ENCODE data around the gene SPC24.
A peak's percentile ranks its signal among the peaks of the same experiment; 100 is the strongest.

The SPC24 gene

DNA sequence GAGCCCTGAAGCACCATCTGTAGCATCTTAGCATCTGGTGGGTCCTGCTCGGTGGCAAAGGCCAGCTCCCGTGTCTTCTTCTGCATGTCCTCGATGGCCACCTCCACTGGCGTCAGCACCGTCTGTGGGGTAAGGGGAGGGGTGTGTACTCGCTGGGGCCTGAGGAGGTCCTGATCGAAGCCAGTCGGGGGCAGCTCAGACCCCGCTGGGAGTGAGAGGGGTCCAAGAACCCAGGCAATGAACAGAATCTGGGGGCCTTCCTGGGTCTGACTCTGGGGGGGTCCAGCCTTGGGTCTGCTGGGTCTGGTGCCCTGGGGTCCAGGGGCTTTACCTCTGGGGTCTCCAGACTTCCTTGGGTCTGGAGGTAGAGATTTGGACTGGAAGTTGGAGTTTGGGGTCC lies 45.3 kb upstream of the SPC24 start:
- TF ChIP-seq, protein P1, sequence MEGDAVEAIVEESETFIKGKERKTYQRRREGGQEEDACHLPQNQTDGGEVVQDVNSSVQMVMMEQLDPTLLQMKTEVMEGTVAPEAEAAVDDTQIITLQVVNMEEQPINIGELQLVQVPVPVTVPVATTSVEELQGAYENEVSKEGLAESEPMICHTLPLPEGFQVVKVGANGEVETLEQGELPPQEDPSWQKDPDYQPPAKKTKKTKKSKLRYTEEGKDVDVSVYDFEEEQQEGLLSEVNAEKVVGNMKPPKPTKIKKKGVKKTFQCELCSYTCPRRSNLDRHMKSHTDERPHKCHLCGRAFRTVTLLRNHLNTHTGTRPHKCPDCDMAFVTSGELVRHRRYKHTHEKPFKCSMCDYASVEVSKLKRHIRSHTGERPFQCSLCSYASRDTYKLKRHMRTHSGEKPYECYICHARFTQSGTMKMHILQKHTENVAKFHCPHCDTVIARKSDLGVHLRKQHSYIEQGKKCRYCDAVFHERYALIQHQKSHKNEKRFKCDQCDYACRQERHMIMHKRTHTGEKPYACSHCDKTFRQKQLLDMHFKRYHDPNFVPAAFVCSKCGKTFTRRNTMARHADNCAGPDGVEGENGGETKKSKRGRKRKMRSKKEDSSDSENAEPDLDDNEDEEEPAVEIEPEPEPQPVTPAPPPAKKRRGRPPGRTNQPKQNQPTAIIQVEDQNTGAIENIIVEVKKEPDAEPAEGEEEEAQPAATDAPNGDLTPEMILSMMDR (IDR thresholded peaks at IDR 0.05; ENCODE audit: borderline replicate concordance, insufficient read depth, low read depth, low read length) = no peak
- H3K4me3 ChIP-seq (ENCODE audit: low read depth, low read length) = no peak overlapping the region

DNA sequence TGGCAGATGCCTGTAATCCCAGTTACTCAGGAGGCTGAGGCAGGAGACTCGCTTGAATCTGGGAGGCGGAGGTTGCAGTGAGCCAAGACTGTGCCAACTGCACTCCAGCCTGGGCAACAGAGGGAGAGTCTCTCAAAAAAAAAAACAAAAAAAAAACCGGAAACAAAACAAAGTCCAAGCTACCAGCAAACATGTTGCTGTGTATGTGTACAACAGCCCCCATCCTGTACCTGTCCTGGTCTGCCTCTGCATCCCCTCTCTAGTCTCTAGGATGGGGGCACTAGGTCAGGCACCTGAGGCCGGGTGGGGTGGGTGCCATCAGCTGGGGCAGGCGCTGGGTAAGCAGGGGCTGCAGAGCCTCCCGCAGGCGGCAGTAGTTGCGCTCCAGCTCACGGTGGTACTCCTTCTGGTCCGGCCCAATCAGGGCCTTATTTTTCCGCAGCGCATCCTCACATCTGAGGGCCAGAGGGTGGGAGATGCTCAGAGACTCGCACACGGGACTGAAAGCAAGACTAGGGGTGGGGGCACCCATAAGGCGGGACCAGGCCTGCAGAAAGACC lies 44.5 kb upstream of the SPC24 start:
- TF ChIP-seq, protein P1 (IDR thresholded peaks at IDR 0.05; ENCODE audit: borderline replicate concordance, insufficient read depth, low read depth, low read length) = no peak

DNA sequence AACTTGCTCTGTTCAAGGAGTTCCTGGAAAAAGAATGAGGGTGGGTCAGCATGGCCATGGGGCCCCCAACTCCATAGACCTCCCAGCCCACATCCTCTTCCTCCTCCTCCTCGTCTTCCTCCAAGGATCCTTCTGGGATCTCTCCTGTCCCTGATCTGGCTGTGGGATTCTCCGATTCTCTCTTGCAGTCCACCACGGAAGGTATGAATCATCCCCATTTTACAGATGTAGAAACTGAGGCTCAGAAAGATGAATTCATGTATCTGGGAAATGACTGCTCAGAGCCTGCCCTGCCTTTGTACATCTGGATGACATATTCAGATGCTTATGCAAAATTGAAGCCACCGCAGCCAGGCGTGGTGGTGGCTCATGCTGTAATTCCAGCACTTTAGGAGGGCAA lies 43.9 kb upstream of the SPC24 start:
- TF ChIP-seq, protein P1 (IDR thresholded peaks at IDR 0.05; ENCODE audit: borderline replicate concordance, insufficient read depth, low read depth, low read length) = no peak

More for the DNA sequence above, 44.5 kb upstream of the SPC24 start:
- H3K4me3 ChIP-seq (ENCODE audit: low read depth, low read length) = no peak overlapping the region

DNA sequence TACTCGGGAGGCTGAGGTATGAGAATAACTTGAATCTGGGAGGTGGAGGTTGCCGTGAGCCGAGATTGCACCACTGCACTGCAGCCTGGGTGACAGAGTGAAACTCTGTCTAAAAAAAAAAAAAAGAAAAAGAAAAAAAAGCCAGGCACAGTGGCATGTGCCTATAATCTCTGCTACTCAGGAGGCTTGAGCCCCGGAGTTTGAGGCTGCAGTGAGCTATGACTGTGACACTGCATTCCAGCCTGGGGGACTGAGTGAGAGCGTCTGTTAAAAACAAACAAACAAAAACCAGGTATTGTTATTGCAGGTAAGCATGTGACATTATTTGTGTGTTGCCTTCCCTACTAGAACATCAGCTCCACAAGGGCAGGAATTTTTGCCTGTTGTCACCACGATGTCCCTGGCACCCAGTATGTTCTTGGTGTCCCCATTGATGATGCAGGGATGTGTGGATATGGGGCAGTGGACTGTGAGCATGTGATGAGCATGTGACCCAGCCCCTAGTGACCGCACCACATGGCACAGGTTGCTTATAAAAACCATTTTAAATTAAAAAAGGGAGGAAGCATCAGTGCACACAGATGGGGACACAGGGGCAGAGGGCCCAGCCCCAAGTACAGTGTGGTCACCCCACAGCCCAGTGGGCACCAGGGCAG lies 43.3 kb upstream of the SPC24 start:
- TF ChIP-seq, protein P1 (IDR thresholded peaks at IDR 0.05; ENCODE audit: borderline replicate concordance, insufficient read depth, low read depth, low read length) = no peak
- no peak overlapping the region for H3K4me3 ChIP-seq (ENCODE audit: low read depth, low read length)

More for the DNA sequence above, 43.9 kb upstream of the SPC24 start:
- no peak overlapping the region for H3K4me3 ChIP-seq (ENCODE audit: low read depth, low read length)

DNA sequence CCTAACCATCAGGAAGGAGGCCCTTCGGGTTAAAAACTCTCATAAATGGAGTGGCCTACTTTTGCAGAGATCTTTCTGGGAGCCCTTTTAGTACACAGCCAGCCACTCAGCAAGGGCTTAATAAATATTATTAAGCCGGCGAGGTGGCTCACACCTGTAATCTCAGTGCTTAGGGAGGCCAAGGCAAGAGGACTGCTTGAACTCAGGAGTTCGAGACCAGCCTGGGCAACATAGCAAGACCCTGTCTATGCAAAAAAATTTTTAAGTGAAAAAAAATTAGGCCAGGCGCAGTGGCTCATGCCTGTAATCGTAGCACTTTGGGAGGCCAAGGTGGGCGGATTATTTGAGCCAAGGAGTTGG lies 42.6 kb upstream of the SPC24 start:
- H3K4me3 ChIP-seq (ENCODE audit: low read depth, low read length) = no peak overlapping the region
- TF ChIP-seq, protein P1 (IDR thresholded peaks at IDR 0.05; ENCODE audit: borderline replicate concordance, insufficient read depth, low read depth, low read length) = no peak

DNA sequence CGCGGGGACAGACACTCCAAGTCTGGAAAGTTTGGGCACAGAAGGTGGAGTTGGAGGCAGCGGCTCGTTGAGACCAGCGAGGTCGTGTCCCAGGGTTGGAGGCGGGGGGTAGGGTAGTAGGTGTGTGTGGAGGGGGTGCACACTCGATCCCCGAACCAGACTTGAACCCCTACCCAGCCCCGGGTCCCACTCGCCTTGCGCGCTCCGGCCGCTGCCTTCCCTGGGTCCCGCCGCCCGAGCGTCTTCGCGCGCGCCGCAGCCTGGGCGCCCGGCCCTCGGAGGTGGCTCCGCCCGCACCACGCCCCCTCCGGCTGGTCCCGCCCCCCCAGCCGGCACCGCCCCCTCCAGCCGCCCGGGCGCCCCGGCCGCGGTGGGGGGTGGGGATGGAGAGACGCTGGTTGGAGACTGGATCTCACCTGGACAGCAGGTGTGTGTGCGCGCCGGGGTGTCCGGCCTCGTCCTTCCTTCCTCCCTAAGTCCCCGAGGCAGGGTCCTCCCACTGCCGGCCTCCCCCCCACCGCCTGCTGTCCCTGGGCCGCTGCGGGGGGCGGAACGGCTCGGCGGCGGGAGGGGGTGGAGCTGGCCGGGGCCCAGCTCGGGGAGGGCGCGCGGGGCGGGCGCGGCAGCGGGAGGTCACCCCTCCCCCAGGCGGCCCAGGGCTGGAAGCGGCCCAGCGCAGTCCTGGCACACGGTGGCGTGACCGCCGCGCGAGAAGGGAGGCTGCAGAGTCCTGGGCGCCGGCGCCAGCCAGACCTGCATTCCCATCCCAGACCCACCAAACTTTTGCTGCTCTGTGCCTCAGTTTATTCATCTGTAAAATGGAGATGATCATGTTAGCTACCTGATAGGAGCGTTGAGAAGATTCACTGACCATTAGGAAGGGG lies 42.0 kb upstream of the SPC24 start, which contains the start of gene KANK2:
Gene KANK2, minus strand, starts transcription at position 255 of the 884 bp plus-strand sequence. CDS start 3,034 bp downstream, outside the sequence.
- TF ChIP-seq, protein P1 (IDR thresholded peaks at IDR 0.05; ENCODE audit: borderline replicate concordance, insufficient read depth, low read depth, low read length) = no peak
- peak within 1 kb of the TSS; percentile 79 for H3K4me3 ChIP-seq (ENCODE audit: low read depth, low read length)

Data from GM12875 (cell line).